Parathyroid adenoma (tissue), 2 donors: ENCODE data around the gene RABGAP1.
A peak's percentile ranks its signal among the peaks of the same experiment; 100 is the strongest.

Source experiments
- H2AFZ ChIP-seq: fragments of 300-600 bp; sonication (generic); one replicate; pipeline ENCODE4 v1.7.0; 2017; ENCODE audit warnings: antibody characterized with exemption, mild to moderate bottlenecking
- H3K27ac ChIP-seq: fragments of 300-600 bp; sonication (generic); one replicate; pipeline ENCODE4 v1.7.0; 2017
- H3K27me3 ChIP-seq: fragments of 300-600 bp; sonication (generic); one replicate; pipeline ENCODE4 v1.7.0; 2017; ENCODE audit warnings: low read length; ENCODE audit not compliant: control insufficient read depth, insufficient read depth
- H3K36me3 ChIP-seq: fragments of 300-600 bp; sonication (generic); one replicate; pipeline ENCODE4 v1.7.0; 2017; ENCODE audit warnings: low read length; ENCODE audit not compliant: control insufficient read depth, insufficient read depth
- H3K4me1 ChIP-seq: fragments of 300-600 bp; sonication (generic); one replicate; pipeline ENCODE4 v1.7.0; 2017; ENCODE audit warnings: control low read depth
- H3K4me2 ChIP-seq: fragments of 300-600 bp; sonication (generic); one replicate; pipeline ENCODE4 v1.7.0; 2017; ENCODE audit warnings: low read length
- H3K4me3 ChIP-seq: fragments of 300-600 bp; sonication (generic); one replicate; pipeline ENCODE4 v1.7.0; 2017; ENCODE audit warnings: low read depth, low read length
- H3K79me2 ChIP-seq: fragments of 300-600 bp; sonication (generic); one replicate; pipeline ENCODE4 v1.7.0; 2017; ENCODE audit warnings: control low read depth
- H3K9ac ChIP-seq: fragments of 300-600 bp; sonication (generic); one replicate; pipeline ENCODE4 v1.7.0; 2017; ENCODE audit warnings: mild to moderate bottlenecking
- H3K9me3 ChIP-seq: fragments of 300-600 bp; sonication (generic); one replicate; pipeline ENCODE4 v1.7.0; 2017; ENCODE audit warnings: low read length; ENCODE audit not compliant: control insufficient read depth
- CTCF ChIP-seq: fragments of 300-600 bp; sonication (generic); IDR thresholded peaks from one replicate; pipeline ENCODE4 v1.7.0; 2017; ENCODE audit warnings: antibody characterized with exemption, mild to moderate bottlenecking
- donor health status: primary hyperparathyroidism.

The RABGAP1 gene

GRCh38 chr9:122988141-122988540 lies 47.3 kb downstream of the RABGAP1 start:
- H3K27me3 ChIP-seq, result no peaks in the 10 kb centered on the region
- H2AFZ ChIP-seq, result no peak overlapping the region
- TF ChIP-seq CTCF, result no peak
- H3K27ac ChIP-seq, result no peak overlapping the region
- H3K79me2 ChIP-seq, result no peaks in the 10 kb centered on the region
- H3K9ac ChIP-seq, result no peak overlapping the region
- no peaks in the 10 kb centered on the region for H3K9me3 ChIP-seq
- no peaks in the 10 kb centered on the region for H3K36me3 ChIP-seq
- no peaks in the 10 kb centered on the region for H3K4me1 ChIP-seq
- no peak overlapping the region for H3K4me2 ChIP-seq
- H3K4me3 ChIP-seq, result no peak overlapping the region

- no peak for TF ChIP-seq CTCF
- Histone ChIP-seq H3K9me3 (no peaks in the 10 kb centered on the region), H3K36me3 (no peaks in the 10 kb centered on the region), H3K9ac (no peak overlapping the region), H3K79me2 (no peaks in the 10 kb centered on the region), H3K4me2 (no peak overlapping the region), H3K4me3 (no peak overlapping the region), H3K4me1 (no peaks in the 10 kb centered on the region), H3K27ac (no peak overlapping the region), H2AFZ (no peak overlapping the region), H3K27me3 (no peaks in the 10 kb centered on the region)
Observed at GRCh38 chr9:122988920-122989621, 48.3 kb downstream of the RABGAP1 start.

GRCh38 chr9:122991370-122991830 lies 50.6 kb downstream of the RABGAP1 start:
- Histone ChIP-seq H3K9me3 (no peaks in the 10 kb centered on the region), H3K79me2 (no peaks in the 10 kb centered on the region), H3K27me3 (no peaks in the 10 kb centered on the region), H2AFZ (no peak overlapping the region), H3K36me3 (no peaks in the 10 kb centered on the region), H3K4me3 (no peak overlapping the region), H3K4me2 (no peak overlapping the region), H3K27ac (no peak overlapping the region), H3K4me1 (no peaks in the 10 kb centered on the region), H3K9ac (no peak overlapping the region)
- TF ChIP-seq CTCF, result peak; percentile 43

- Histone ChIP-seq H3K27ac (no peak overlapping the region), H2AFZ (no peak overlapping the region), H3K36me3 (no peaks in the 10 kb centered on the region)
Observed at GRCh38 chr9:122996586-122996985, 55.8 kb downstream of the RABGAP1 start.

More at GRCh38 chr9:122996586-122996985, 55.8 kb downstream of the RABGAP1 start:
- Histone ChIP-seq H3K9ac (no peak overlapping the region), H3K9me3 (no peaks in the 10 kb centered on the region), H3K4me1 (no peaks in the 10 kb centered on the region), H3K4me3 (no peak overlapping the region), H3K4me2 (no peak overlapping the region), H3K27me3 (no peaks in the 10 kb centered on the region), H3K79me2 (no peaks in the 10 kb centered on the region)
- no peak for TF ChIP-seq CTCF
